K562 (cell line): ENCODE measurements around the gene FDX2.

Experiments used
- CHAMP1 ChIP-seq: fragments of 450-650 bp; IDR thresholded peaks from 2 replicates; pipeline ENCODE4 v1.6.1; 2016; ENCODE audit warnings: mild to moderate bottlenecking
- NELFE ChIP-seq: IDR thresholded peaks from 2 replicates; pipeline ENCODE4 v1.6.1; 2011; ENCODE audit warnings: mild to moderate bottlenecking; ENCODE audit not compliant: insufficient read depth, insufficient read length
- TSHZ1 ChIP-seq: fragments of 250-450 bp; sonication (Bioruptor Pico); IDR thresholded peaks from 2 replicates; pipeline ENCODE4 v1.4.0; 2020; ENCODE audit warnings: mild to moderate bottlenecking, moderate library complexity
- ZNF76 ChIP-seq: fragments of 250-450 bp; sonication (Bioruptor Pico); IDR thresholded peaks from 2 replicates; pipeline ENCODE4 v1.4.0; 2020; ENCODE audit warnings: mild to moderate bottlenecking, moderate library complexity, borderline replicate concordance
- TF ChIP-seq, protein P1 (sequence below), 3 experiments: IDR thresholded peaks in 2 of 3; conservative IDR thresholded peaks in 1 of 3; 2 replicates each; pipeline ENCODE4 v1.5.1; 2011 to 2012; ENCODE audit warnings: low read length in 3 of 3, mild to moderate bottlenecking in 3 of 3, control low read depth in 2 of 3, improper control_type of control experiment in 1 of 3, inconsistent platforms in 1 of 3, low read depth in 1 of 3, mixed read lengths in 1 of 3, moderate library complexity in 1 of 3; ENCODE audit not compliant: insufficient read depth in 2 of 3

DNA sequence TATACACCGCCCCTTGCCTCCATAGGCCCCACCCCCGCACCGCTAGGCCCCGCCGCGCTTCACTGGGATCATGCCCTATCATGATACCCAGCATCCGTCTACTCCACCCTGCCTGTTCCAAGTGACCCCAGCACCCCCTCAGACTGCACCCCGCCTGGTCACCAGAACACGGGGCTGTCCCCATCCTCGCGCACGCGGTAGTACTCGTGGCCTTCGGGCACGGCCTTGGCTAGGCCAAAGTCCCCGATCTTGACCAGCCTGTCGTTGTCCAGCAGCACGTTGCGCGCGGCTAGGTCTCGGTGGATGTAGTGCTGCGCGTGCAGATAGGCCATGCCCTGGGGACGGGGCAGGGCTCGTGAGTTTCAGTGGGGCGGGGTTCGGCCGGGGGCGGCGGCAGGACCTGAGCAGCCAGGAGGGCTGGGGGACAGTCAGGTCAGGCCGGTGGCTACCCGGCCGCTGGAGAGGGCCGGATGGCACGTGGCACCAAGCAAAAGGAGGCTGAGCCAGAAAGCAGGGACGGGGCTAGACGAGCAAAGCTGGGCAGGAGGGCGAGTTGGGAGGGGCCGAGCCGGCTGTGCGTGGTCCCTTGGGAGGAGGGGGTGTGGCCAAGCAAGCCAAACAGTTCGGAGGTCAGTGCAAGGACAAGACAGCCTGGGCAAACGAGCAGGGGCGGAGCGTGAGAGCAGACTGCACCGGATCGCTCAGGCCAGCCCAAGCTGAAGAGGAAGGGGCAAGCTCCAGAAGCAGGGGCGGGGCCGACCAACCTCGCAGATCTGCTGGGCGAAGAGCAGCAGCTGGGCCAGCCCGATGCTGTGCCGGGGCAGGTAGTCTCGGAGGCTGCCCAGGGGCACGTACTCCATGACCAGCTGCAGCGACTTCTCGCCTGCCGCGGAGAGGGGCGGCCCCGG lies 37.2 kb upstream of the FDX2 start:
- TF ChIP-seq CHAMP1 (no peak), TSHZ1 (no peak), ZNF76 (CRISPR knock-in tag) (no peak), NELFE (no peak)
- TF ChIP-seq, protein P1, sequence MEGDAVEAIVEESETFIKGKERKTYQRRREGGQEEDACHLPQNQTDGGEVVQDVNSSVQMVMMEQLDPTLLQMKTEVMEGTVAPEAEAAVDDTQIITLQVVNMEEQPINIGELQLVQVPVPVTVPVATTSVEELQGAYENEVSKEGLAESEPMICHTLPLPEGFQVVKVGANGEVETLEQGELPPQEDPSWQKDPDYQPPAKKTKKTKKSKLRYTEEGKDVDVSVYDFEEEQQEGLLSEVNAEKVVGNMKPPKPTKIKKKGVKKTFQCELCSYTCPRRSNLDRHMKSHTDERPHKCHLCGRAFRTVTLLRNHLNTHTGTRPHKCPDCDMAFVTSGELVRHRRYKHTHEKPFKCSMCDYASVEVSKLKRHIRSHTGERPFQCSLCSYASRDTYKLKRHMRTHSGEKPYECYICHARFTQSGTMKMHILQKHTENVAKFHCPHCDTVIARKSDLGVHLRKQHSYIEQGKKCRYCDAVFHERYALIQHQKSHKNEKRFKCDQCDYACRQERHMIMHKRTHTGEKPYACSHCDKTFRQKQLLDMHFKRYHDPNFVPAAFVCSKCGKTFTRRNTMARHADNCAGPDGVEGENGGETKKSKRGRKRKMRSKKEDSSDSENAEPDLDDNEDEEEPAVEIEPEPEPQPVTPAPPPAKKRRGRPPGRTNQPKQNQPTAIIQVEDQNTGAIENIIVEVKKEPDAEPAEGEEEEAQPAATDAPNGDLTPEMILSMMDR (IDR thresholded peaks at IDR 0.05 in 2 of 3, conservative IDR thresholded peaks at IDR 0.05 in 1 of 3; ENCODE audit: insufficient read depth in 2 of 3, low read depth in 1 of 3, low read length in 3 of 3) = no peak
